ENCODE measurements around the gene TNS3.
"Not testable (repeated sequence)": the region's sequence is repeated elsewhere in the genome, so short reads cannot be mapped to it uniquely, and the experiment has no call there.

TNS3 gene

GRCh38 chr7:47610506-47611044 is 28.7 kb upstream of the TNS3 start:
- DNase-seq (ENCODE audit: extremely low read depth, low read depth): peak; percentile 69
- no peak for TF ChIP-seq CTCF (IDR thresholded peaks at IDR 0.05; ENCODE audit: low read depth, low read length)

DNA sequence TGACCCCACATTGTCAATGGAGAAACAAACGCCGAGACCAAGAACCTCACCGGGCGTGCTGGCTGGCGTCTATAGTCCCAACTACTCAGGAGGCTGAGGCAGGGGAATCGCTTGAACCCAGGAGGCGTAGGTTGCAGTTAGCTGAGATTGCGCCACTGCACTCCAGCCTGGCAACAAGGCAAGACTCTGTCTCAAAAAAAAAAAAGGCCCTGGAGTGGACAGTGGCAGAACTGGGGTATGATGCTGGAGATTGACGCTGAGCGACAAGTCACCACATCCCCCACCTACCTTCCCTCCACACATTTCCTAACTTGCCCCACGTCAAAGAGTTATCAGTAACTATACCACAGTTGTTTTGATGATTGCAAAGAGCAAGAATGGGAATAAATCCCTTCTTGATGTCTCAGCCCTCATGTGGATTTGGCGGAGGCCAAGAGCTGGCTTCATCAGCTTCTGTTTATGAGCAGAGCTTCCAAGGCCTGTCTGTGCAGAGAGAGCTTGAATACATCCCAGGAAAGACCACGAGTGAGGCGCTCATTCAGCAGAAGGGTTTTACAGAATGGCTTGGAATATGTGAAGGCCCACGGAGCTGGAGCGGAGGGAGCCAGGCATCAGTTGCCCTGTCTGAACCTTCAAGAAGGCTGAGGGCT is 28.0 kb upstream of the TNS3 start:
- peak; percentile 53 for DNase-seq (ENCODE audit: extremely low read depth, low read depth)
- no peak for TF ChIP-seq CTCF (IDR thresholded peaks at IDR 0.05; ENCODE audit: low read depth, low read length)

DNA sequence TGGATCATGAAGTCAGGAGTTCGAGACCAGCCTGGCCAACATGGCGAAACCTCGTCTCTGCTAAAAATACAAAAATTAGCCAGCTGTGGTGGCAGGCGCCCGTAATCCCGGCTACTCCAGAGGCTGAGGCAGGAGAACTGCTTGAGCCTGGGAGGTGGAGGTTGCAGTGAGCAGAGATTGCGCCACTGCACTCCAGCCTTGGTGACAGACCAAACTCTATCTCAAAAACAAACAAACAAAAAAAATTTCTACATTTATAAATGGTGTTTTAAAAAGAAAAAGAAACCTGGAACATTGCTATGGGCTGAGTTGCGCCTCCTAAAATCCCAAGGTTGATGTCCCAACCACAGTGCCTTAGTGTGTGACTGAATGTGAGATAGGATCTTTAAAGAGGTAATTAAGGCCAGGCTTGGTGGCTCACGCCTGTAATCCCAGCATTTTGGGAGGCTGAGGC is 24.7 kb upstream of the TNS3 start:
- DNase-seq (ENCODE audit: extremely low read depth, low read depth): not testable (repeated sequence)

- no peak for DNase-seq (ENCODE audit: extremely low read depth, low read depth)
- no peak for TF ChIP-seq CTCF (IDR thresholded peaks at IDR 0.05; ENCODE audit: low read depth, low read length)
Measured at GRCh38 chr7:47605816-47606575, 24.1 kb upstream of the TNS3 start.

- no peak for DNase-seq (ENCODE audit: extremely low read depth, low read depth)
- no peak for TF ChIP-seq CTCF (IDR thresholded peaks at IDR 0.05; ENCODE audit: low read depth, low read length)
Measured at GRCh38 chr7:47604496-47604890, 22.6 kb upstream of the TNS3 start.

- DNase-seq (ENCODE audit: extremely low read depth, low read depth): not testable (repeated sequence)
Measured at GRCh38 chr7:47603514-47604255, 21.8 kb upstream of the TNS3 start.

GRCh38 chr7:47602272-47603004 is 20.5 kb upstream of the TNS3 start:
- TF ChIP-seq CTCF (IDR thresholded peaks at IDR 0.05; ENCODE audit: low read depth, low read length): no peak
- no peak for DNase-seq (ENCODE audit: extremely low read depth, low read depth)

Data from AG09319 (cell line).